HG03378 (cell line): Measurements from ENCODE around the gene EIF4E.

Source experiments
- ATAC-seq: cut with Tn5 transposase; IDR thresholded peaks from one replicate; pipeline ENCODE4 v1.9.1; 2021; ENCODE audit warnings: mild to moderate bottlenecking, moderate library complexity; ENCODE audit not compliant: unreplicated experiment

EIF4E gene, protein sequence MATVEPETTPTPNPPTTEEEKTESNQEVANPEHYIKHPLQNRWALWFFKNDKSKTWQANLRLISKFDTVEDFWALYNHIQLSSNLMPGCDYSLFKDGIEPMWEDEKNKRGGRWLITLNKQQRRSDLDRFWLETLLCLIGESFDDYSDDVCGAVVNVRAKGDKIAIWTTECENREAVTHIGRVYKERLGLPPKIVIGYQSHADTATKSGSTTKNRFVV

DNA sequence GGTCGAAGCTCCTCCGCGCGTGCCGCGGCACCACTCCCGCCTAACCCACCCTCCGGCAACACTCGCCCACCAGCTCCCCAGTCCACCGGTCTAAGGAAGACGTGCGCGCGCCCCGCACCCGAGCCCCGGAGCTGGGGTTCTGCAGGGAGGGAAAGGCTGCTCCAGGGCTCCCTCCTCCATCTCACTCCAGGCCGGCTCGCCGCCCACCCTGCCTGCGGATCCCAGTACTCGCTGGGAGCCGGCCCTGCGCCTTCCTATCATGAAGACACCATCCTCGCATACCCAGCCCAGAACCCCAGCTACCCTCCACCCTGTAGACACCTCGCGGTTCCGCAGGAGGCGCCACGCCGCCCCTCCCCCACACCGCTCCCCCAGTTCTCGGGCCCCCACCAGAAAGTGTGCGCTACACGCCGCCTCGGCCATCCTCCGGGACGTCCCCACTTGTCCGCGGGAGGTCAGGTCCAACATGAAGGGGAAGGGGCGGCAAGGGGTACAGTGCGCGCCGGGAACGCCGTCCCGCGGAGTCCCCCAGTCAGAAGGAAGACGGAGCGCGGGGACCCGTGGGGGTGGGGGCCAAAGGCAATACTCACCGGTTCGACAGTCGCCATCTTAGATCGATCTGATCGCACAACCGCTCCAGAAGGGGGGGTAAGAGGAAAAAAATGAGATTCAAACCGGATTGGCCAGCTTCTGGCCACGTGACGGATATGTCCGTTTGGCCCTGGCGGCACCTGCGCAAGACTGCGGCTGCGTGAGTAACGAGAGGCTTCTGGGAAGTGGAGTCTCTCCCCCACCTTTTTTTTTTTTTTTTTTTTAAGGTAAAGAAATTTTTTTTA lies at the start of gene EIF4E:
Gene EIF4E, minus strand, starts transcription at position 629 of the 836 bp plus-strand sequence. Its CDS starts 21 bp downstream, at position 608.
- peak; percentile 73 for ATAC-seq

GRCh38 chr4:98977557-98977956 lies 48.6 kb upstream of the EIF4E start:
- ATAC-seq: no peak

DNA sequence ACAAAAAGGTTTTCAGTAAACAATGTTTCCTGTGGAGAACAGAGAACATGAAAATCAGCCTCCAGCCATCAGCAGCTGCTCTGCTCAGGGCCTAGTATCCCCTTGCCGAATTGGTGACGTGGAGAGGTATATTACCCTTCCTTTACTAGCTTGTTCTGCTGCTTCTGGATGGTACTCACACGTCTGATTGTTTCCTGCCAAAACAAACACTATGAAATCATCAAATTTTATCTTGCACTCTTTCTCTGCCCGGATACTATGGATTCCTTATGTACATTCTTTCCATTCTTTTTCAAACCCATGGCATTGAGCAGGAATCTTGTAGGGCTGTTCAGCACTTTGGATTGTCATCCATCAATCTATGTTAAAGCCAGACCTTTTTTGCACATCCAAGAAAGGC lies 47.8 kb upstream of the EIF4E start:
- ATAC-seq: no peak

DNA sequence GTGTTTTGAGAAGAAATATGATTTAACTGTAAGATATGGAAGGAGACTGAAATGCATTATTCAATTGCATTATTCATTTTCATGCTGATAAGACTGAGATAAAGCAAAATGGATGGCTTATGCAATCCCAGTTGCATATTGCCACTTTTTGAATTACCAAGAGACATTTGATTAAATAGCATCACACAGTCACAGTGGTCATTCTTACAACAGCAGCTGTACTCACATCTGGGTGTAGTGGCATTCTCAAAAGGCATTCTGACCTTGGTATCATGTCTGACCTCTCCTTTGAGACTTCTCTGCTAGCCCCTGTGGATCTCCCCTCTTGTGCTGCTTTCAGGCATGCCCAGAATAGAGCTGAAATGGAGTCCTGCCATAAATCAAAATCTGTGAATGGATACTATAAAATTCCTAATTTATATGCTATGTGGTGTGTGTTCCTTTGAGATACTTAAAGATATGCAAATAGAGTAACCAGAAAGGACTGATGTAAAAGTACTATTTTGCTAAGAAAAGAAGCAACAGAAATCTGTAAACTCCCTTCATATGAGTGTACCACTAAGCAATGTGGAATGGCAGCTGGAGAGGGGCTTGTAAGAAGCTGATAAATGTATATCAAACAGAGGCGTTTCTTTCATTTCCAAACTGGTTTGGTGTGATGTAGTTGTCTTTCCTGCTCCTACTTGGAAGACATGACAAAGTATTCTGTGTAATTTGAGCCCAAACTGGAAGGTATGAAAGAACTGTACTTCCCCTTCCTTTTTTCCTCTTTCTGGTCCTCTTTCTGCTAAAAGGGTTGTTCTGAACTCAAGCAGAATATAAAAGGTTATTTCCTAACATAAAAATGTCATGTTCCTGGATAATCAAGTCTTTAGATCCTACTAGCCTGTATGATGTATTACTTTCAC lies 41.2 kb upstream of the EIF4E start:
- ATAC-seq: no peak

DNA sequence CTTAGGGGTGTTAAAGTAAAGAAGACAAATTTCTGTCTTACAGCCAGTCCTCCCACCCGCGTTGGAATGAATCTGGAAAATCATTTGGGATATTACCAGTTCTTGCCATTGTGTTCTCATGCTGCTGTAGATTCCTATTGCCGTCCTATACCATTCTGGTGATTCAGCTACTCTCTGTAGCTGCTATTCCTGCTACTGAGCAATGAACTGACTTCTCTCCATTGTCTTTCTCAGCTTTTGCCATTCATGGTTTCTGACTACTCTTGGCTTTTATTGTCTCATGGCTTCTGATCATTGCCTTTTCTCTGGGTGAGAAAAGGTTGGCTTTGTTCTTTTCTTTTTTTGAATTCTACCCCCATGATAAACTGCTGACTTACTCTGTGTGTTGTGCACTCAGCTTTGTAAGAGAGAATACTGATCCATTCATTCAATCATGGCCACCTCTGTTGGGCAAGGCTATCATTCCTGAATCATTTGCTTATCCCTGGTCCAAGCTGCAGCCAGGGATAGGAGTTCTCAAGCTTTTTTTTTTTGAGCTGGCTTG lies 38.9 kb upstream of the EIF4E start:
- ATAC-seq: no peak

DNA sequence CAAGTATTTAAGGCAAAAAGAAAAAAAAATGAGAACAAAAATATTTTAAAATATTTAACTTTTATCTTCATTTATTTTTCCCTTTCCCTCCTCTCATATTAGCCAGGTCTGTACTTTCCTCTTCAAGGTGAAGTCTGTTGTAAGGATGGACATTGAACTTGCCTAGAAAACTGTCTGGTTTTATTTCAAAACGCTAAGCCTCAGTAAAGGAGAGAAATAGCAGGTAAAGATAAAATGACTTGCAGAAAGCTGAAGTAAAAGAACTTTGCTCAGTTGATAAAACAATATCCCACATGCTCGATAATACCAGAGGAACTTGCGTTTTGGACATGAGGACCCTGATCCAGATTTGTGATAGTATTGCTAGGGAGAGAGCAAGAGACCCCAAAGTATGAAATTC lies 38.0 kb upstream of the EIF4E start:
- ATAC-seq: no peak

DNA sequence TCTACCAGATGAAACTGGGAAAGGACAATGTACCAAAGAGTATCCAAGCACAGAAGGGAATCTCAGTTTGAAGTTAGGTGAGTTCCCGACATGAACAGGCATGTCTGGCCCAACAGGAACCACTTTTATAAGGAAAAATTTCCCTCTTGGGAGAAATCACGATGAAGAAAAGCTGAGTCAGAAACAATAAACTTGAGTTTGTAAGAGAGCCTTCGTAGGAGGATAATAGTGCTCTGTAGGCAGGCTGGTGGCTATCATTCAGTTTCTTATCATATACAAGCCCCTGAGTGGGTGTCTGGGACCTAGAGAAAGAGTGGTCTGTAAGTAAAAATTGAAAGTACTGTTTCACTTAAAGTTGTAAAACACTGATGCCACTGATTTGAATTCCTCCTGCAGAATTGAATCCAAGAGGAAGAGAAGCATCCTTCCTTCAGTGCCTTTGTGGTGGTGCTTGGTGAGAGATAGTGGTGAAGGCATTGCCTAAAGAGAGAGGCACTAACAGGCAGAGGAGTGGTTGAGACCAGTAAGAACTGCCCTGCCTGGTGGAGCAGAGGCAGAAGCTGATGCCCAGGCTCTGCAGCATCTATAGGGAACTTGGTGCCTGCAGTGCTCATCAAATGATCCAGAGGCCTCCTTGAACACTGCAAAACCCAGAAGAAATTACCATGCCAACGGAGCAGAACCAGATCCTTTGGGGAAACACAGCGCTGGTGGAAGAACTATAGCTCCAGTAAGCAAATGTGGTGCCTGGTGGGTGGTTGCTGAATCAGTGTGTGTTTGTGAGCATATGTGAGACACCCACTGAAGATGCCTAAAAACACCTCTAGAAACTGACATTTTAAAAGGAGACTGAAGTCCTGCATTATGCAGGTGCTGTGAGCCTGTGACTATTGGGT lies 34.9 kb upstream of the EIF4E start:
- no peak for ATAC-seq

DNA sequence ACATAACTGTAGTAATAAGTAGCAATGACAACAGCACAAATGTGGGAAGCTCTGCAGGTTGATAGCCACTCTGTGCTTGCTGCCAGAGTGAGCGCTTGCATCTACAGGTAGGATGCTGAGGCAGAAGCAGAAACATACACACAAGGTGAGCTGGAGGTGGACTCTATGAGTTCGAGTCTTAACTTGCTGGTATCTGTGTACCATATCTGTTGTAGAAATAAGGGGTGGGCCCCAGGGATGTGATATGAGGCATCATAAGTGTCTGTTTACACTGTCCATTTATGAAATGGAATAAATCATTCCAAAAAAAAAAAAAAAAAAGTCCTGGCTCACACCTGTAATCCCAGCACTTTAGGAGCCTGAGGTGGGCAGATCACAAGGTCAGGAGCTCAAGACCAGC lies 32.8 kb upstream of the EIF4E start:
- no peak for ATAC-seq

- no peak for ATAC-seq
Measured at GRCh38 chr4:98959411-98959810, 30.5 kb upstream of the EIF4E start.

GRCh38 chr4:98958065-98958464 lies 29.1 kb upstream of the EIF4E start:
- no peak for ATAC-seq

- no peak for ATAC-seq
Measured at GRCh38 chr4:98955229-98955628, 26.3 kb upstream of the EIF4E start.

- no peak for ATAC-seq
Measured at GRCh38 chr4:98951710-98952109, 22.8 kb upstream of the EIF4E start.

- ATAC-seq: no peak
Measured at GRCh38 chr4:98950925-98951324, 22.0 kb upstream of the EIF4E start.

- no peak for ATAC-seq
Measured at GRCh38 chr4:98946359-98946758, 17.4 kb upstream of the EIF4E start.

GRCh38 chr4:98945297-98945850 lies 16.4 kb upstream of the EIF4E start:
- peak; percentile 72 for ATAC-seq

- peak; percentile 46 for ATAC-seq
Measured at GRCh38 chr4:98939892-98940298, 11.0 kb upstream of the EIF4E start.

DNA sequence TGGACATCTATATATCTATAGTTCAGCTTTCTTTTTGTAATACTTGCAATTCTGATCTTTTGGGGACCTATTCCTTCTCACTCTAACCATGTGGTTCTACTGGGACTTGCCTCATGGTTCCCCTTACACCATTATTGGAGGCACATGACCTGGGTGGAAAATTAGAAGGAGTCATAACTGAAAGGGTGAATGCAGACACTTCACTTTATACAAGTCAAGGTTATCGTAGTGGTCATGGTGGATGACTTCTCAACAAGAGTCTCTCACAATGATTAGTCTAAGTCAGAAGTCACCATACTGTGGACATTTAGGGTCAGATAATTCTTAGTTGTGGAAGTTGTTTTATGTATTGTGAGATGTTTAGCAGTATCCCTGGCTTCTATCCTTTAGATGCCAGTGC lies 10.5 kb upstream of the EIF4E start:
- peak; percentile 55 for ATAC-seq

DNA sequence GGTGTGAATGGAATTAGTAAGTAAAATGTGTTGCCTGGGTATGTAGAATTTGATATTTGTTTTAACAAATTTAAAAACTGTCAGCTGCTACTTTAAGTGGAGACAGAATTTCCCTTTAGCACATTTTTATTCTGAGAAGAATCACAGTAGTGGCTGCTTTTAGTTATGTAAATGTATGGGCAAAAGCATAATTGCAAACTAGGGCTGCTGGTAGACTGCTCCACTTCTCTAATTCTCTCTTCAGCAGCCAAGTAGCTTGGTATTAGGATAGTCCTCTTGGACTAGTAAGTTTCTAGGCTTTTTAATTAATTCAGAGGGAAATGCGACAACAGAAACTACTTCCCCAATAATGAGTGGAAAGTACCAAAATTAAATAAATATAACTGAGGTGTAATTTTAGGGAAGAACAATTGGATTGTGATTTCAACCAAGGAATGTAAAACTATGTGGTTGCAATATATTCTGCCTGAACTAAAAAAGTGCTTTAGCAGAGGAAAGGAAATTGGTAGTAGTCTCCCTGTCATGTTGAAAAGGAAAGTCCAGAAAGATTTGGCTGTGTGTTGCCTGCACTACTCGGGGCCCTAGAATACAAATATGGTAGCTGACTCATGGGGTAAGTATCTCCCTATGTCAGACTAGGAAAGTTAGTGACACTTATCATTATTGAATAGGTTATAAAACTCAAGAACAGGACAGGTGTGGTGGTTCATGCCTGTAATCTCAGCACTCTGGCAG lies 9.2 kb upstream of the EIF4E start:
- ATAC-seq: no peak

DNA sequence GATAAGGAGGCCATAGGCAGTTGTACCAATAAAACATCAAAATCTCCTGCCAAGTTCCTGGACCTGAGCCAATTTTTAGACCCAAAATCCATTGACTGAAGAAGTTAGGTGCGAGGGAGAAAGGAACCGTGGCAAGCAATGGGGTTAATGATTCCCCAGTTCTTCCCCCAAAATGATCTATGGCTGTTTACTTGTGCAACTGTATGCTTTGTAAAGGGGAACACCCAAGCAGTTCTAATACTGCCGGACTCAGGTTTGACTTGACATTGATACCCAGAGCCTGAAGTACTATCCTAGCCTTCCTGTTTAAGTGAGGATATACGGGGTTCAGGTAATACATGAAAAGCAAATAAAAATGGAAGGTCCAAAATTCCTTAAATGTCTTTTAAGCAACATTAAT lies 6.7 kb upstream of the EIF4E start:
- ATAC-seq: no peak
